HG03280 (cell line): Measurements from ENCODE around the gene SPRR2D.
"Not testable (repeated sequence)": the region's sequence is repeated elsewhere in the genome, so short reads cannot be mapped to it uniquely, and the experiment has no call there.

Experiments
- ATAC-seq: cut with Tn5 transposase; IDR thresholded peaks from one replicate; pipeline ENCODE4 v1.9.1; 2021; ENCODE audit warnings: mild to moderate bottlenecking, moderate library complexity; ENCODE audit not compliant: unreplicated experiment

Gene SPRR2D

GRCh38 chr1:153021829-153022228, 19.1 kb downstream of the SPRR2D start:
- ATAC-seq: not testable (repeated sequence)

- ATAC-seq: not testable (repeated sequence)
These were observed 29.6 kb downstream of the SPRR2D start for GRCh38 chr1:153011235-153011758.

GRCh38 chr1:153001382-153001781, 39.5 kb downstream of the SPRR2D start, which contains the start of gene SPRR3:
SPRR3 (plus strand) TSS chr1:153001749; CDS start chr1:153003021, 1,272 bp downstream.
- ATAC-seq: no peak

DNA sequence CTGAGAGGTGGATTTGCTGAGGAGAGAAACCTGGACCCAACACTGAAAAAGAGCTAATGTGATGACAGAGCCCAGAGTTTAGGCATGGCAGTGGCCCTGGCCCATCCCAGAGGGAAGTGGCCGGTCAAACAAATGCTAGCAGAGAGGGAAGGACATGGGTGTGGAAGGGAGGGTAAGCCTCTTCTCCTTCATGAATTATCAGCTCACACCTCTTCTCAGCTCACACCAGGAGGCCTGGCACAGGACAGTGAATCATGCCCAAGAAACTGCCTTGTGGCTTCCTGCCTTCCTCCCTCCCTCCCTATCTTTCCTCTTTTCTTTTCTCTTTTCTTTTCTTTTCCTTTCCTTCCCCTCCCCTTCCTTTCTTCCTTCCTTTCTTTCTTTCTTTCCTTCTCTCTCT, 40.6 kb downstream of the SPRR2D start:
- ATAC-seq: no peak

DNA sequence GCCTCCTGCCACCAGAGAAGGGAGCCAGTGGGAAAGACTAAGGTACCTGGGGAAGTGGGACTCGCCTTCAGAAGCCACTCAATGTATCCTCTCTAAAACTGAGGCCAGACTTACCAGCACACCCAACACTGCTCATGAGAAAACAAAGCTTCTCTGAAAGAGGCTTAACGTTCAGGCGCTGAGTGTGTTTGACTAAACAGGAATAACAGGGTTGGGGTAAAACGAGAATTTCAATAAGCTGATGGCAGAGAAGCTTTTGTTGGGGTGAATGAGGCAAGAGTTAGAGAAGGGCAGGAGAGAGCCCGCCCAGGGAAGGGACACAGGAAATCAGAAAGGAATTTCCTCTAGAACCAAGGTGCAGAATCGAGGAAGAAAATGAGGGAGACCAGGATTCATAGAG, 41.1 kb downstream of the SPRR2D start:
- no peak for ATAC-seq

DNA sequence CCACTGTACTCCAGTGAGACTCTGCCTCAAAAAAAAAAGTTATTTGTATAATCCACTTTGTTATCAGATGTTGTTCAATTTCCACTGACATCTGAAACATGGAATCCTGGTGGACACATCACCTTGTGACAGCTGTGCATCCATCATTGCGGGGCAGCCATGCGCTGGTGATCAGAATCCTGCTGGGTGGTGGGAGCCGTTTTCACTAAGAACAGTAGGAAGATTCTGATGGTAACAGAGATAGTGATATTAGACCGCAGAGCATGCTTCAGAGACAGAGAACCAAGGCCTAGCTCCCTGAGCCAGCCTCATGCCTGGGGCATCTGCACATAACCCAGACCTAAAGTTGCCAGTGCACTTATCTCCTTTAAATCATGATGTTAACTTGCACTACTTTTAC, 42.4 kb downstream of the SPRR2D start:
- ATAC-seq: no peak

GRCh38 chr1:152997901-152998300, 43.0 kb downstream of the SPRR2D start:
- ATAC-seq: no peak

- ATAC-seq: no peak
These were observed 44.1 kb downstream of the SPRR2D start for GRCh38 chr1:152996633-152997400.

DNA sequence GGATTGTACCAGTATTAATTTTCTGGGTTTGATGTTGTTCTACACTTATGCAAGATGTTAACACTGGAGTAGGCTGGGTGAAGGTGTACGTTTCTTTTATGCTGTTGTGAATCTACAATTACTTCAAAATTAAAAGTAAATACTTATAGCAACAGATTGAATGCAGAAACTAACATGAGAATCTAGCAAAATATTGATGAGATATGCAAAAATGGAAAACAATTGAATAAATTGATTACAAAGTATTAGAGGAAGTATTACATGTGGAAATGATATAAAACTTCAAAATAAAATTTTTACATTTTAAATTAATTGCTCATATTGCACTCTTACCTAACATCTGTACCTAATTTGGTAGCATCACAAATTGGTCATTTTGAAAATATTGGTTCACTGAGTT, 45.1 kb downstream of the SPRR2D start:
- ATAC-seq: no peak

DNA sequence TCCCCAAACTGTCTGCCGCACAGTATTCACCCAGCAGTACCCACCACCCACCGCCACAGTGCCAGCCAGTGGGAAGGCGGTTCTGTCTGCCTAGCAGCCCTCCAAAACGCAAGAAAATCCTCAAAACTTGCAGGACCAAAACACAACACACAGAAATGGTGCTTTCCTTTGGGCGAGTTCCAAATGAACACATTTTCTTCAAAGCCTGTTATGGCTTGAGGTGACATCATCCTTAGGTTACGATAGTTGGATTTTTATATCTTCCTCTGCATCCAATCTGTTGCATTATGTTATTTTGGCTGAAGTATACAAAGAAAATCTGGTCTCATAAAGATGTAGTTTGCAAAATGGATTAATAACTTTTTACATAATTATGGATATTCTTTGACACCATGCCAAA, 47.7 kb downstream of the SPRR2D start:
- ATAC-seq: no peak
